MM.1S (cell line): ENCODE results near the gene F13A1.

Experiments used
- DNase-seq: peaks from one replicate; pipeline ENCODE4 v3.0.0-alpha.2; 2015
- H2AFZ ChIP-seq: fragments of 300-600 bp; sonication (generic); 2 replicates; pipeline ENCODE4 v1.6.0; 2016; ENCODE audit warnings: antibody characterized with exemption, low read length
- H3F3A ChIP-seq: fragments of 300-600 bp; sonication (generic); 2 replicates; pipeline ENCODE4 v1.6.1; 2016; ENCODE audit warnings: mild to moderate bottlenecking, antibody characterized with exemption, low read length, moderate library complexity, mixed read lengths; ENCODE audit not compliant: insufficient read depth
- H3K27ac ChIP-seq: fragments of 300-600 bp; sonication (generic); 2 replicates; pipeline ENCODE4 v1.5.1; 2016; ENCODE audit warnings: mild to moderate bottlenecking, low read length
- H3K27me3 ChIP-seq: fragments of 300-600 bp; sonication (generic); replicated peaks from 2 replicates; pipeline ENCODE4 v1.6.0; 2016; ENCODE audit warnings: low read length; ENCODE audit not compliant: insufficient read depth
- H3K36me3 ChIP-seq: fragments of 300-600 bp; sonication (generic); replicated peaks from 2 replicates; pipeline ENCODE4 v1.6.1; 2016; ENCODE audit warnings: mild to moderate bottlenecking, low read length, mixed read lengths; ENCODE audit not compliant: insufficient read depth
- H3K4me1 ChIP-seq: fragments of 300-600 bp; sonication (generic); 2 replicates; pipeline ENCODE4 v1.6.1; 2016; ENCODE audit warnings: low read length, mixed read lengths
- H3K4me2 ChIP-seq: fragments of 300-600 bp; sonication (generic); 2 replicates; pipeline ENCODE4 v1.6.0; 2016; ENCODE audit warnings: low read depth, low read length
- H3K4me3 ChIP-seq: fragments of 300-600 bp; sonication (generic); 2 replicates; pipeline ENCODE4 v1.5.1; 2016; ENCODE audit warnings: low read length, mixed read lengths
- H3K79me2 ChIP-seq: fragments of 300-600 bp; sonication (generic); 2 replicates; pipeline ENCODE4 v1.6.1; 2016; ENCODE audit warnings: mixed run types, low read length, mixed read lengths
- H3K9ac ChIP-seq: fragments of 300-600 bp; sonication (generic); 2 replicates; pipeline ENCODE4 v1.6.1; 2016; ENCODE audit warnings: low read length, mixed read lengths
- H3K9me2 ChIP-seq: fragments of 300-600 bp; sonication (generic); replicated peaks from 2 replicates; pipeline ENCODE4 v1.6.1; 2016; ENCODE audit warnings: mild to moderate bottlenecking, low read length, mixed read lengths; ENCODE audit not compliant: insufficient read depth
- H3K9me3 ChIP-seq: fragments of 300-600 bp; sonication (generic); replicated peaks from 2 replicates; pipeline ENCODE4 v1.6.1; 2016; ENCODE audit warnings: mild to moderate bottlenecking, low read length, mixed read lengths; ENCODE audit not compliant: insufficient read depth
- H4K20me1 ChIP-seq: fragments of 300-600 bp; sonication (generic); 2 replicates; pipeline ENCODE4 v1.6.1; 2016; ENCODE audit warnings: mild to moderate bottlenecking, low read length, moderate library complexity, mixed read lengths; ENCODE audit not compliant: insufficient read depth
- EZH2 ChIP-seq: fragments of 300-600 bp; sonication (generic); optimal IDR thresholded peaks from 2 replicates; pipeline ENCODE3; 2017; ENCODE audit warnings: low read depth, mild to moderate bottlenecking, antibody characterized with exemption, low read length, mixed read lengths
- EZH2phosphoT487 ChIP-seq: fragments of 300-600 bp; sonication (generic); IDR thresholded peaks from 2 replicates; pipeline ENCODE4 v1.6.1; 2018; ENCODE audit warnings: antibody characterized with exemption, low read length
- TF ChIP-seq, protein P1 (sequence below): fragments of 300-600 bp; sonication (generic); IDR thresholded peaks from 2 replicates; pipeline ENCODE4 v1.5.1; 2016; ENCODE audit warnings: antibody characterized with exemption, low read length, mixed read lengths

The F13A1 gene

DNA sequence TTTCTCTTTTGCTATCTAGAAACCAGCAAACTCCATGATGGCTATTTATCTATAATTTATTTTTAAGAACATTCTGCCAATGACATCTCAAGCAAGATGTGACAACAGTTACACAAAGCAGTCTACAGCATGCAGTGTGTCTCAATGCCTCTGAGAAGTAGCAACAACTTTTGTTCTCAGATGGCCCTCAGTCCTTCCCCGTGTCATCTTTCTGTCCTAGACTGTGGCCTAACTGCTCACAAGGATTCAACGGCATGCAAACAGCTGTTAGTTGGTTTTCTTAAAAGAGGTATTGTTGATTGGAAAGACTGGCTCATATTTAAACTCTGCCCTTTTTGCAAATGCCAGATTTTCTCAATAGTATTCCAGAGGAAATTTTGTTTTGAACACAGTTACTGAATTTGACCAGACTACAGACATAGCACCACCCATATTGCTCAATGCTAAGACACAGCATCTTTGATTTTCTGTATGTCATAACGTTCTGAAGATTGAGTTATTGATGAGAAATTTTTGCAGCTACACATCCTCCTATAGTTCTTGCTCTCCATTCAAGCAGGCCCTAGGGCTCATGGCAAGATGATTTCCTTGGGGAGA is 26.1 kb upstream of the F13A1 start:
- Histone ChIP-seq H3K4me2 (no peak overlapping the region), H3K9ac (no peak overlapping the region), H3K4me1 (no peaks in the 10 kb centered on the region), H3K9me3 (no peaks in the 10 kb centered on the region), H3K36me3 (no peaks in the 10 kb centered on the region), H3K79me2 (no peaks in the 10 kb centered on the region), H4K20me1 (no peaks in the 10 kb centered on the region), H2AFZ (no peak overlapping the region), H3K4me3 (no peak overlapping the region), H3K27ac (no peak overlapping the region), H3F3A (no peaks in the 10 kb centered on the region), H3K27me3 (no peaks in the 10 kb centered on the region), H3K9me2 (no peaks in the 10 kb centered on the region)
- TF ChIP-seq EZH2: no peak
- TF ChIP-seq, protein P1, sequence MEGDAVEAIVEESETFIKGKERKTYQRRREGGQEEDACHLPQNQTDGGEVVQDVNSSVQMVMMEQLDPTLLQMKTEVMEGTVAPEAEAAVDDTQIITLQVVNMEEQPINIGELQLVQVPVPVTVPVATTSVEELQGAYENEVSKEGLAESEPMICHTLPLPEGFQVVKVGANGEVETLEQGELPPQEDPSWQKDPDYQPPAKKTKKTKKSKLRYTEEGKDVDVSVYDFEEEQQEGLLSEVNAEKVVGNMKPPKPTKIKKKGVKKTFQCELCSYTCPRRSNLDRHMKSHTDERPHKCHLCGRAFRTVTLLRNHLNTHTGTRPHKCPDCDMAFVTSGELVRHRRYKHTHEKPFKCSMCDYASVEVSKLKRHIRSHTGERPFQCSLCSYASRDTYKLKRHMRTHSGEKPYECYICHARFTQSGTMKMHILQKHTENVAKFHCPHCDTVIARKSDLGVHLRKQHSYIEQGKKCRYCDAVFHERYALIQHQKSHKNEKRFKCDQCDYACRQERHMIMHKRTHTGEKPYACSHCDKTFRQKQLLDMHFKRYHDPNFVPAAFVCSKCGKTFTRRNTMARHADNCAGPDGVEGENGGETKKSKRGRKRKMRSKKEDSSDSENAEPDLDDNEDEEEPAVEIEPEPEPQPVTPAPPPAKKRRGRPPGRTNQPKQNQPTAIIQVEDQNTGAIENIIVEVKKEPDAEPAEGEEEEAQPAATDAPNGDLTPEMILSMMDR: no peak
- TF ChIP-seq EZH2phosphoT487: no peak
- DNase-seq: no peak

DNA sequence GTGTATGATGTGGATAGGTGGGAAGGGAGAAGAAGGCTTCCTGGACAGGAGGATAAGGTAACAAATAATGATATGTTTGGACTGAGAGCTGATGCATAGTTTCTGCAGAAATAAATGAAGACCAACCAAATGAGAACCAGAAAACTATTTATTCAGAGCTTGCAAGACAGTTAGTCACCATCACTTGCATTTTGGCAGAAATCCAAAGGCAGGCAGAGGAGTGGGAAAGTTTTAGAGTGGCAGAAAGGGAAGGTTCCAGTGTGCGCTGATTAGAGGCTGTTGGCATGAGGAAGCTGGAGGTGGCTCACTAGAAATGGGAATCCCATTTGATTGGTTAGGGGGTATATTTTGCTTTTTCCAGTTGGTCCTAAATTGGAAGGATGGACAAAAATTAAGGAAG is 13.0 kb upstream of the F13A1 start:
- DNase-seq: no peak
- Histone ChIP-seq H4K20me1 (no peaks in the 10 kb centered on the region), H3K27ac (no peak overlapping the region), H3K36me3 (no peaks in the 10 kb centered on the region), H3F3A (peaks cover 28% of the 10 kb centered on the region), H3K4me2 (no peak overlapping the region), H3K9me2 (no peaks in the 10 kb centered on the region), H3K79me2 (no peaks in the 10 kb centered on the region), H3K27me3 (no peaks in the 10 kb centered on the region), H3K4me3 (no peak overlapping the region), H2AFZ (no peak overlapping the region), H3K9ac (no peak overlapping the region), H3K9me3 (no peaks in the 10 kb centered on the region), H3K4me1 (peaks cover 37% of the 10 kb centered on the region)
- TF ChIP-seq, protein P1: no peak
- TF ChIP-seq EZH2phosphoT487 (no peak), EZH2 (no peak)

DNA sequence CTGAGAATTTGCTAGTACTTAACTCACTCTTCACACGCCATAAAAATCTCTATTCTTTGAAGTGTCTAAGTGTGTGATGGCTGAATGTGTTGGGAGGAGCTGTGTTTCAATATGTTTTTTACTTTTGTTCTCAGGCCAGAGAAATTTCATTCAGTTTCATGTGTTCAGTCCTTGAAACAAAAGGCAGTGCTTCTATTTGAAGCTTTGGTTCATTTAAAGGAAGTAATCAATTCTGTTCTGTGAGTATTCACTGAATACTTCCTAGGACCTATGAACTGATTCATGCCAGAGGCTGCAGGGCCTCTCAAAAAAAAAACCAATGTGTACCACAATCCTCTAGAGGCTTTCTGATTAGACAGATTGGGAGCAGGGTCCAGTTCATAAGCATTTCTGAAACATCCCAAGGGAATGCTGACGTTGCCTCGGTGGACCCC is 12.4 kb upstream of the F13A1 start:
- peaks cover 42% of the 10 kb centered on the region for H3K4me1 ChIP-seq
- peak overlapping the region; percentile 74; the same call in 1 of the 2 replicates for H3K27ac ChIP-seq

More for the DNA sequence above, 12.4 kb upstream of the F13A1 start:
- TF ChIP-seq, protein P1: no peak
- TF ChIP-seq EZH2 (no peak), EZH2phosphoT487 (no peak)
- Histone ChIP-seq H3K9me2 (no peaks in the 10 kb centered on the region), H2AFZ (0 out of 2 replicates have a peak overlapping the region, but pooled peaks have one; percentile 1), H3K79me2 (no peaks in the 10 kb centered on the region), H3F3A (peaks cover 28% of the 10 kb centered on the region), H3K36me3 (no peaks in the 10 kb centered on the region), H3K9me3 (no peaks in the 10 kb centered on the region), H3K4me2 (peak overlapping the region; percentile 64; the same call in 1 of the 2 replicates), H3K9ac (no peak overlapping the region), H4K20me1 (no peaks in the 10 kb centered on the region), H3K27me3 (no peaks in the 10 kb centered on the region), H3K4me3 (no peak overlapping the region)
- DNase-seq: peak; percentile 26
